Activated CD8-positive, alpha-beta memory T cell treated with anti-CD3 and anti-CD28 coated beads, Interleukin-2, amount 50 U/mL, for 24 hours (primary cell): Measurements from ENCODE around the gene KLRF1.

Source experiments
- DNase-seq: peaks from one replicate; pipeline ENCODE4 v3.0.0-alpha.2; 2020; ENCODE audit errors: extremely low read depth

Gene KLRF1, protein sequence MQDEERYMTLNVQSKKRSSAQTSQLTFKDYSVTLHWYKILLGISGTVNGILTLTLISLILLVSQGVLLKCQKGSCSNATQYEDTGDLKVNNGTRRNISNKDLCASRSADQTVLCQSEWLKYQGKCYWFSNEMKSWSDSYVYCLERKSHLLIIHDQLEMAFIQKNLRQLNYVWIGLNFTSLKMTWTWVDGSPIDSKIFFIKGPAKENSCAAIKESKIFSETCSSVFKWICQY

DNA sequence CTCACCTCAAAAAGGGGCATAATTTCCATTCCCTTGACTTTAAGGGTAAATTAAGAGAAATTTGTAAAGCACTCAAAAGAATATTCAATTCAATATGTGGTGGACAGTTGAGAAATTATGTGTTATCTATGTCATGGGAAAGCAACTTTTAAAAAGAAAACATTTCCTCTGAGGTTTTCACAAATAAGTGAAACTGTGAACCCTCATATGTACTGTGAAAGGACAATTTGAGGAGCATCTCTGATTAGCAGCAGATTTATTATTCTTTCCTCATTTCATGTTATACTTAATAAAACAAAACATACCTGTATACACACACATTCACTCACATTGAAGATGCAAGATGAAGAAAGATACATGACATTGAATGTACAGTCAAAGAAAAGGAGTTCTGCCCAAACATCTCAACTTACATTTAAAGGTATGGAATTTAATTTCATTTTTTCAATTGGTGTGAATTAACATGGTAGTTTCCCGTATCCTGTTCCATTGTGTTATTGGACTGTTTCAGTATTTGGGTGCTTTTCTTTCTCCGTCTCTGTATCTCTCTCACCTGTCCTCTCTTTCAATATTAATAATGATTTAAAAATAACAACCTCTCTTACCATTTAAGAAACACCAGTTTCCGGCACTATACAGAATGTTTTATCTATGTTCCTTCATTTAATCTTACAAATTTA is at the start of gene KLRF1:
Gene KLRF1, plus strand, starts transcription at position 273 of the 680 bp plus-strand sequence. Its CDS starts 64 bp downstream, at position 337.
- DNase-seq, result no peak

DNA sequence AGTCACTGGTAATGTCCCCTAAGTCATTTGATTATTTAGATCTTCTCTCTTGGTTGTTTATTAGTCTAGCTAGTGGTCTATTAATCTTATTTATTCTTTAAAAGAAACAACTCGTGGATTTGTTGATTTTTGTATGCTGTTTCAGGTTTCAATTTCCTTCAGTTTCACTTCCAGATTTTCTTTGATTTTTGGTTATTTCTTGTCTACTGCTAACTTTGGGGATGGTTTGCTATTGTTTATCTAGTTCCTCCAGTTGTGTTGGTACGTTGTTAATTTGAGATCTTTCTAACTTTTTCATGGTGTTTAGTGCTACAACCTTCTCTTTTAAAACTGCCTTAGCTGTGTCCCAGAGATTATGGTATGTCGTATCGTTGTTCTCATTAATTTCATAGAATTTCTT is 48.1 kb upstream of the KLRF1 start:
- no peak for DNase-seq

DNA sequence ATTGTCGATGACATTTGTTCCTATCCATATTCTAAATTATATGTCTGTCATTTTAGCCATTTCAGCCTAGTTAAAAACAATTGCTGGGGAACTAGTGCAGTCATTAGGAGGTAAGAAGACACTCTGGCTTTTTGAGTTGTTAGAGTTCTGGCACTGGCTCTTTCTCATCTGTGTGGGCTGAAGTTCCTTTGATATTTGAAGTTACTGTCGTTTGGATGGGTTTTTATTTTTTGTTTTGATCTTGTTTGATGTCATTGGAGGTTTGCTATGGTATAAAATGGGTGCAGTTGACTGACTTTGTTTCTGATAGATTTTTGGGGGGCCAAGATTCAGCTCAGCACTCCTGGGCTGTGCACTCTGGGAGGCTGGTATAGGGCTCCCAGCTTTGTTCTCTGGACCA is 45.9 kb upstream of the KLRF1 start:
- no peak for DNase-seq

DNA sequence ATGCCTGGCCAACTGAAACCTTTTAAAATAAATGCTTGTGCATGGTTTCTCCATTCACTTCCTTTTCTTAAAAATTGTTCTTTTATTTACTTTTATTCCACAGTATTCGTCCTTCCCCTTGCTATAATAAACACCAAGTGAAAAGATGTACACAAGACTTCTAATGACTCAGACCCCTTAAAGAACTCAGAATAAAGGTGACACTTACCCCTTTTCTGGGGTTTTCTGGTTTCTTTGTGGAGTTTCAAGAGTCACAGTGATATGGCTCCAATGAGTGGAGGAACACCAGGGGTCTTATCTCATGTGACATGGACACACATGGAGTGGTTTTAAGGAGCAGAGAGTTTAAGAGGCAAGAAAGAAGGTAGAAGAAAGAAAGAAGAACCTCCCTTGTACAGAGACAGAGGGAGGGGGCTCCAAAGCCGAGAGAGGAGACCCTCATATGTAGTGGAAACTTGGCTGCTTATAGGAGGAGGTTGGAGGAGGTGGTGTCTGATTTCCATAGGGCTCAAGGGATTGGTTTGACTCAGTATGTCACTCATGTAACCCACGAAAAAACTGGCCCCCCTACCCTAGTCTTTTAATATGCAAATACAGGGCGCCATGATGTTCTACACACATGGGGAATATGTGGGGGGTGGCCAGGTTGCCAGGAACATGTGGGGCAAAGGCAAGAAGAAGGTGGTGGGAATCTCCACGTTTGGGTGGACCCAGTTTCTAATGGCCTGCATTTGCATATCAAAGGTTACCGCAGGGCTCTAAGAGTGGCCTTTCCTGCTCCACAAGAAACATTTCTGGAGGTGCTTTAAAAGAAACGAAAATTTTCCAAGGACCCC is 44.5 kb upstream of the KLRF1 start:
- DNase-seq, result no peak

DNA sequence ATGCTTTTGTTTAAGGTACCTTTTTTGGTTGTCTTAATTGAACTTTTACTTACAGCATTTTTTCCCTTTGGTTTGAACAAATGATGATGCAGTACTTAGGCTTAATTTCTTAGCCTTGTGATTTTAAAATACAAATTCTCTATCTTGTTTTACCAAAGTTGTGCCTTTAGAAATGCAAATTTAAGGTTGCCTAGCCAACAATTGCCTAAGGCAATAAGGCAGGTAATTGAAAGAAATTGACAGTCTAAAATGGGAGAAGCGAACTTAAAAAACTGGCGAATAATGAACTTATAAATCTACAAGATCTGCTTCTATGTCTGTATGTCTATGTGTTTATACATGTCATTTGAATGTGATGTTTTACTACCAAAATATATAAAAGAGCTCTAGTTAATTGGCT is 43.0 kb upstream of the KLRF1 start:
- no peak for DNase-seq

DNA sequence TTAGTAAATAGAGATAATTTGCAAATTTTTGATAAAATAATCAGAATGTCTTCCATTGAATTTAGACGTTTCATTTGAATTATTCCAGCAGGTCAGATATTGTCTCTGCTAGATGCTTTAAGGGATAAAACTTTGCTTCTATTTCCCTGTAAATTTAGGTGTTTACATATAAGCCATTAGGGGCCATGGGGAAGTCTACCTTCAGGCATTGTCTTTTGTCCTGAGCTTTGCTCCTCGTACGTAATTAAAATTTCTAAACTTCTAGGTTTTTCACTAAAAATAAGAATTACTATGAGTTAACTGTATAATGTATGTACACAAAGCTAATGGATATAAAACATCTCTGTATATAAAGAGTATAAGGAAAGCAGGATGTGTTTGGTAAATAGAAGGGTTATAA is 42.5 kb upstream of the KLRF1 start:
- DNase-seq, result no peak

DNA sequence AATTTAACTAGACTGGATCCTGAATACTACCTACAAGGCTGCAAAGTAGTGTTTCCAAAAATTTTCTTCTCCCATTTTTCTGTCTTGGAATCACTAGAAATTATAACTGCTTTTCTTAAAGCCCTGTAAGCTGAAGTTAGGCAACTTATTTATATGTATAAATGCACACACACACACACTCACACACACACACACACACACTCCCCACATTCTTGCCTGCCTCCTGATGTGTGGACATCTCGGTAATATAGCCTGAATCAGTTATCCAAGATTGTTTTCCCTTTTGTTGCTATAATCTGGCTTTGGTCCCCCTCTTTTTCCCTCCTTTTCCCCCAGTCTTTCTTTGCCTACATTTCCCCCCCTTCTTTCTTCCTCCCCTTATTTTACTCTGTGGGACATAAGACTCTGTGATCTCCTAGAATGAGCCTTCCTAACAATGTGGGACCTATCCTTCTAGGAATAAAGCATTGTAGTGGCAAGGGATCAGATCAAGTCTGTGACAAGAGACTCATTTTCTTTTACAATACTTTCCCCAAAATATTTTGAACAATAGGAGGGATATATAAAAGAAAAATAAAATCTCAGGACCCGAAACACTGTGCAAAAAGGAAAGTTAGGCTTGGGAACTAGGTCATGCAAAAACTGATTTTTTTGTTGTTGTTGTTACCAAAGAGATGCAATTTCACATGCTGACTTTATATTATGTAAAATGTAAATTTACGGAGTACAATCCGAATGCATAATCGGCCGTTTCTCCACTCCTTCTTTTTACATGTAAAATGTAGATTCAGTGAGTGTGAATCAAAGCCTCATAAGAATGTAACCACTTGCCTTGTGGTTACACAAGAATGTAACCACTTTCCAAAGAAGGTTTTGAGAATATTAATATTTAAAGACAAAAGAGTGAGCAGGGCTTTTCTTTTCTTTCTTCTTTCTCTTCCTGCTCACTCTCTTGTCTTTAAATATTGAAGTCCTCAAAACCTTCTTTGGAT is 40.3 kb upstream of the KLRF1 start:
- no peak for DNase-seq

DNA sequence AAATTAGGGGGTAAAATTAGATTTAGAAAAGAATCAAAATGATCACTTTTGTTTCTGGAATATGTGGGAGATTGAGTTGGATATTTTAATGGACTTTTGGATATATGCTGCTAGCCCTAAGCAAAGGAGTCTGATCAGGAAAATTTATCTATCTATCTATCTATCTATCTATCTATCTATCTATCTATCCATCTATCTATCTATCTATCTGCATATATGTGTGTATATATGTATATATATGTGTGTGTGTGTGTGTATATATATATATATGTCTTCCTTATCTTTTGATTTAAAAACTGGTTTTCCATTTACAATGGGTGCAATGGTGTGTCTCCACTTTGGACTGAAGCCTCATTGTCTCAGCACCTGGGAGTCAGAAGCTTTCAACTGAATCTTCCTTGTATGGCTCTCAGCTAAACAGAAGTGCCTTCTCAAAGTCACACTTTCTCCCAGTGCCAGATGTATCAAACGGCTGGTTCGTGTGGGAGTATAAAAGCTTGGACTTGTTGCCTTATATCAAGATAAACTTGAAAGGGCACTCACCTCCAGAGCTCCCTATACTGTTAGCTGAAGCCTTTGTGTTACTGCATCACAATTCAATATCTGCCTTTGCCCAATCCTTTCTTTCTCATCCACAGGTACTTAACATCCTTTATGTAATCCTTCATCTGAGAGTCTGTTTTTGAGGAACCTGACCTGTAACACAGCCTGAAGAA is 34.9 kb upstream of the KLRF1 start:
- DNase-seq, result no peak

DNA sequence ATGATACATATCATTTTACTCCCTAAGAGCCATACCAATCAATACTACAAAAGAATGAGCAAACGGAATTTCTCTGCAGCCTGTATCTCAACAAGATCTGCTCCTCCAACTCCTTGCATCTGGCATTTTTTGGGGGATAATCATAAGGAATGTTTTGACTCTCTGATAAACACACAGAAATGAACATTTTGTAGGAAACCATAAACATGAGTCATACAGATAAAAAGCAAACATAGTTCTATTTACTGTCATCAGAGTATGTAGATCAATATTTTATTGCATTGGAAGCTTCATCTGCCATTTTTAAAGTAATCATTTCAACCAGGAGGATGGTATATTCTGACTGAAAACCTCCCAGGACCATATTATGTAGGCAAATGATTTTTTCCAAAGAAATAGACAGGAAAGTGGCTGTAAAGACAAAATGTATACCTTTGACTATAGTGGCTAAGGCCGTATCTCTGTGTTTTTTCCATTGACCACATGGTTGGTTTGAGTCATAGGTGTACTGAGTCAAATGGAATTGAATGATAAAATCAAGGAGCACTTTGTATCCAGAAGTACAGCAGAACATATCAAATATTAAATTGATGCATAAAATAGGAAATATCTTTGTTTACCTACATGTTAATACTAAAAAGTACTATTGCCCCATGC is 34.2 kb upstream of the KLRF1 start:
- DNase-seq, result no peak

DNA sequence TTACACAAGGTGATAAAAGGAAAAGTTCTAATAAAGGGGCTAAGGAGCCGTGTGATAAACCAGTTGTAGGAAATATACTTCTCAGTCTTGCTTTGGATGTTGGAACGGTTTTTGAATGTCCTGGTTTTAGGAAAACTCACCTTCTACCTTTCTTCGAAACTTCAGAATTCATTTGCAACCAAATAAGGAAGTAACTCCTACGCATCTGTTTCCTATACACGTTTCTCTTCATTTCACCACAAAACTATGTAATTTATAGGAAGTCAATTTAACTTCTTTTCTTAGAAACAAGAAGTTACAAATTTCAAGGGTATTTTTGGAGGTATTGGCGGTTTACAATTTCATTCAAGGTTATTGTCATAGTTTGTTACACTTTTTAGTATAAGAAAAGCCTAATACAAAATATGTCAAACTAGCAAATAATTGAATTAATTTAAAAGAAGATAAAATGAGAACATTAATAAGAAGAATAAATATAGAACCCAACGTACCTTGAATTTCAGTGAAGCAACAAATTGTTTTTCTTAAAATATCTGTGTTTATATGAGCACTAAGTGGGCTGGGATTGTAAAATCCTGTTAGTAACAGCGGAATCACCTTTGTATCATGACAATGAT is 33.4 kb upstream of the KLRF1 start:
- no peak for DNase-seq

DNA sequence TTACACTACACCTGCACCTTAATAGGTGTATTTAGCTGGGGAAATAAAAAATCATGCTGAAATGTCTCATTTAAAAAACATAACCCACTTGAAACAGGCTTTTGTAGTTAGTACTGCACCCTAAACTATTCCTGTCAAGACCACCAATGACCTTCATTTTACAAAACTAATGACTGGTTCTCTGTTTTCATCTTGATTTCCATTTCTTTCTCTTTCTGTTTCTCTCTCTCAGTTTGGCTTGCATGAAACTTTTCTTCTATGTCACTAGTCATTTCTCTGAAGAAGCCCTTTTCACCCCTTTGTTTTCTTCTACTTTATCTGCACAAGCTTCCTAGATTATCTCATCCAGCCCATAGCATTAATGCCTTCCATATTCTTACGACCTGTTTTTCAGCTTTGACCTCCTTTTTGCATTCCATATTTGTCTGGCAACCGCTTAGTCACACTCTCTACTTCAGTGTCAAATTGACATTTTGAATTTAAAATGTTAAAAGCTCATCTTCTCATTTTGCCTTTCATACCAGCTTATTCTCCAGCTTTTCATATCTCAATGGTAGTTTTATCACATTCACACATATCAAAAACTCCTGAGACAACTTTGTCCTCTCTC is 32.7 kb upstream of the KLRF1 start:
- no peak for DNase-seq

DNA sequence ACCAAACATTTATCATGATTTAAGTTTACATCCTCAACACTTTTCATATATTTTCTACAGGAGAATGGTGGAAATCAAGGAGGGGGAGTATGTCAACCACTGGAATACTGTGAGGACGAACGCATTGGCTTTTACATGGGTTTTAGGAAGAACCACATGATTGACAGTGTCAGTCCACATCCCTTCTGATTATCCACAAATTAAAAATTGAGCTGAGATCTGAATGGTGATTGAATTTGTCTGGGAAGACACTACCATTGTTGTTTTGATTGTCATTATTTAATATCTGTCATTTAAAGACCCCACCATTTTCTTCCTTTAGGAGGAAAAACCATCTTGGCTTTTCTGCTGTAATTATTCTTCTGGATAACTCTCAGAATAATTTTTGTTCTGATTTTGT is 31.3 kb upstream of the KLRF1 start:
- DNase-seq, result no peak

DNA sequence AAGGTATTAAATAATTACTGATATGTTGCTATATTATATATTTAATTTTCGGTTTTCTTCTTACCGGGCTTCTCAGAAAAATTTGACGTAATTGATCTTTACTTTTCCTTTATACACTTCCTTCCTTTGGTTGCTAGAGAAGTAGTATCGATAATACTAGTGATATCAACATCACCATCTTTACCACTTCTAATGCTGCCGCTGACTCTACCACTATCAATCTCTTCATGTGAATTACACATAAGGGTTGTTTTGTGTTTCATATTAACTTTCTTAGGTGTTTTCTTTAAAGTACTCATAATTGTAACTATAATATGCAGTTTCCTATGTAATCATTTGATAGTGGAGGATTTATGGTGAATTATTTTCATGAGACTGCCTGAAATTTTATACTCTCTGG is 30.9 kb upstream of the KLRF1 start:
- DNase-seq, result no peak

DNA sequence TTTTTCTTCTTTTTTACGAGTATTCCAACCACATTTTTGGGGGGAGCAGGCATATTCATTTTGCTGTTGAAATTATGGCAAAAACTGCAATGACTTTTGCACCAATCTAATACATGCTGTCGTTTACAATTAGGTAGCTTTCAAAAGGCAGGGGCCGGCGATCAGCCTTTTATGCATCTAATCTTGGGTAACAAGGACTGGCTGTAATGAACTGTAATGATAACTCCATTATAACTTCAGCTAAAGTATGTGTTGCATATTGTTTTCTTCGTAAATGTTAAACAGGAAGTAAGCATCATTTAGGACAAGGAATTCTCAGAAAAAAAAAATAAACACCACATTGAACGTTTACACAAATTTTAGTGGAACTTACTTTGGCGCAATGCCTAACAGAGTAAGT is 30.3 kb upstream of the KLRF1 start:
- no peak for DNase-seq

DNA sequence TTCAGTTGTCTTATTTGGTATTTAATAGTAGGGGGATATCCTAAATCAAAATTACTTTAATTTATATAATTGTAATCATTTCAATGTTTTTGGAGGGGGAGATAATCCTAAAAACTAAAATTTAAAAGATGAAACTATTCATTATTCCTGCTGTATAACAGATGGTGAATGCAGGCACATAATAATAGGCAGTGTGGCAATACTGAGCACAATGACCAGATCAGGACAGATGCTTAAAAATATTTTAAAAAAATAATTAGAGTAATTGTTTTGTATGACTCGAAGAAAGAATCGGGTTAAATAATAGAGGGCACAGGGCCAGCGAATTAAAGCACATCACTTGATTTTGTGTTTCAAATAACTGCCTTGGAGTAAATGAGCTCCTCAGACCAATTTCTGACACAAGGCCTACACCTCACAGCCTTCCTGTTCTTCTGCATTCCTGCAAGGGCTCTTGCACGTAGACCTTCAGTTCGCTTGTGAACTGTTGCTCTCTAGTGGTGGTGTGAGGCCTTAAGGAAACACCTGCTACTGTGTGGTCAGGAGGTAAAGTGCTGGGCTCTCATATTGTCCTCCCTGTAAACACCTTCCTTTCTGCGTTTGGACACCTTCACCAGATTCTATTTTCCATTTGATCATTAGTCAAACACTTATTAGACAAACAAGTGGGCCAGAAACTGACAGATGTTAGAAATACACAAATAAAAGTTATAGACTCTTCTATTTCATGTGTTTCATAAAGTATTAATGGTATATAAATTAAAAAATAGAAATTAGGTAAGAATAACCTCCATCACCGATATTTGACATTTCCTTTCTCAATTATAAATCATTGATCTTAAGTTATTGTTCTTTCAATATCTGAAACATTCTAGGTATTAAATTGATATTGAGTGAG is 29.3 kb upstream of the KLRF1 start:
- peak; percentile 25 for DNase-seq

DNA sequence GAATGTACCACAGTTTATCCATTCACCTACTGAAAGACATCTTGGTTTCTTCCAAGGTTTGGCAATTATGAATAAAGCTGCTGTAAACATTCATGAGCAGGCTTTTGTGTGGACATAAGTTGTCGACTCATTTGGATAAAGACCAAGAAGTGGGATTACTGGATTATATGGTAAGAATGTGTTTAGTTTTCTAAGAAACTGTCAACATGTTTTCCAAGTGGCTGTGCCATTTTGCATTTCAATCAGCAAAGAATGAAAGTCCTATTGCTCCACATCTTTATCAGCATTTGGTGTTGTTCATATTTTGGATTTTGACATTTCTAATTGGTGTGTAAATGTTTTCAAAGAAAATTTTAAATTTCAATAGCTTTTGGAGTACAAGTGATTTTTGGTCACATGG is 27.3 kb upstream of the KLRF1 start:
- no peak for DNase-seq

DNA sequence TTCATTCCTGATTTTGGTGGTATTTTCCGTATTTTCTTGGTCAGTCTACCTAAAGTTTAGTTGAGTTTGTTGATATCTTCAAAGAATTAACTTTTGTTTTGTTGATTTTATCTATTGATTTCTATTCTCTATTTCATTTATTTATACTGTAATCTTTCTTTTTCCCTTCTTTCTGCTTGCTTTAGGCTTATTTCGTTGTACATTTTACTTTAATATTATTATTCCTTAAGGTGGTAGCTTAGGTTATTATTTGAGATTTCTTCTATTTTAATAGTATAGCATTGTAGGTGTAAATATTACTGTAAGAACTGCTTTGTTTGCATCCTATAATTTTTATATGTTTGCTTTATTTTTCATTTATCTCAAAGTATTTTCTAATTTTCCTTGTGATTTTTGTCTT is 21.4 kb upstream of the KLRF1 start:
- no peak for DNase-seq

DNA sequence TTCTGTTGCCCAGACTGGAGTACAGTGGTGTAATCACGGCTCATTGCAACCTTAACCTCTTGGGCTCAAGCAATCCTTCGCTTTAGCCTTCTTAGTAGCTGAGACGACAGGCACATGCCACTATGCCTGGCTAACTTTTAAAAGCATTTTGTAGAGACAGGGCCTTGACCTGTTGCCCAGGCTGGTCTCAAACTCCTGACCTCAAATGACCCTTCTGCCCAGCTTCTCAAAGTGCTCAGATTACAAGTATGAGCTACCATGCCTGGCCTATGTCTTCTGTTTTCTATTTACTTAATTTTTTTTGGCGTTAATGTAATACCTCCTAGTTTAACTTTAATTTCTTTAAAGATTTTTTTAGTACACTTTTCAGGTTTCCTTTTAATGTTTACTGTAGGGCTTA is 20.6 kb upstream of the KLRF1 start:
- no peak for DNase-seq

DNA sequence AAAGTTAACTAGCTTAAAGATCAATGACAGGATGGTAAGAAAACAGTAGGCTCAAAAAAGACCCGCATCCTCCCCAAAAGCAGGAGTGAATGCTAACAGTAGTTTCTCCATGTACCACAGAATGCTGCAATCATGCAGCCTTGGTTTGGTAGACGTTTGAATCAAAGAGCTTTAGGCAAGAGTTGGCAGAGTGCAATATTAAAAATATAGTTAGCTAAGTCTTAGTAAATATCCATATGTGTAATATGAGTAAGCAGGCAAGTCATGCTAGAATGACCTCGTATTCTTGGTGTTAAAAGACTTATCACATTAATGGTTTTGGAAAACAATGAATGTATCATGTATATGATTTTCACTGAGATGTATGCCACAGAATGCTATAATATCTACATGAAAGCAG is 18.8 kb upstream of the KLRF1 start:
- DNase-seq, result no peak
